Measurements from ENCODE around the gene ROPN1B.
"Not testable (repeated sequence)": the region's sequence is repeated elsewhere in the genome, so short reads cannot be mapped to it uniquely, and the experiment has no call there.

The ROPN1B gene

GRCh38 chr3:125936210-125936815 is 32.7 kb upstream of the ROPN1B start:
- TF ChIP-seq, protein P1, sequence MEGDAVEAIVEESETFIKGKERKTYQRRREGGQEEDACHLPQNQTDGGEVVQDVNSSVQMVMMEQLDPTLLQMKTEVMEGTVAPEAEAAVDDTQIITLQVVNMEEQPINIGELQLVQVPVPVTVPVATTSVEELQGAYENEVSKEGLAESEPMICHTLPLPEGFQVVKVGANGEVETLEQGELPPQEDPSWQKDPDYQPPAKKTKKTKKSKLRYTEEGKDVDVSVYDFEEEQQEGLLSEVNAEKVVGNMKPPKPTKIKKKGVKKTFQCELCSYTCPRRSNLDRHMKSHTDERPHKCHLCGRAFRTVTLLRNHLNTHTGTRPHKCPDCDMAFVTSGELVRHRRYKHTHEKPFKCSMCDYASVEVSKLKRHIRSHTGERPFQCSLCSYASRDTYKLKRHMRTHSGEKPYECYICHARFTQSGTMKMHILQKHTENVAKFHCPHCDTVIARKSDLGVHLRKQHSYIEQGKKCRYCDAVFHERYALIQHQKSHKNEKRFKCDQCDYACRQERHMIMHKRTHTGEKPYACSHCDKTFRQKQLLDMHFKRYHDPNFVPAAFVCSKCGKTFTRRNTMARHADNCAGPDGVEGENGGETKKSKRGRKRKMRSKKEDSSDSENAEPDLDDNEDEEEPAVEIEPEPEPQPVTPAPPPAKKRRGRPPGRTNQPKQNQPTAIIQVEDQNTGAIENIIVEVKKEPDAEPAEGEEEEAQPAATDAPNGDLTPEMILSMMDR (IDR thresholded peaks at IDR 0.05; ENCODE audit: low read depth, low read length): peak; percentile 31
- DNase-seq (ENCODE audit: low read depth, low spot score); in situ Hi-C loops (cut with HindIII; ENCODE audit: low sequenced_read_pairs); H3K4me3 ChIP-seq (ENCODE audit: low read depth, low read length): not testable (repeated sequence)

GRCh38 chr3:125936891-125937290 is 32.1 kb upstream of the ROPN1B start:
- DNase-seq (ENCODE audit: low read depth, low spot score); H3K4me3 ChIP-seq (ENCODE audit: low read depth, low read length); in situ Hi-C loops (cut with HindIII; ENCODE audit: low sequenced_read_pairs): not testable (repeated sequence)

GRCh38 chr3:125947806-125948205 is 21.2 kb upstream of the ROPN1B start:
- in situ Hi-C loops (cut with HindIII; ENCODE audit: low sequenced_read_pairs); DNase-seq (ENCODE audit: low read depth, low spot score); H3K4me3 ChIP-seq (ENCODE audit: low read depth, low read length): not testable (repeated sequence)

DNA sequence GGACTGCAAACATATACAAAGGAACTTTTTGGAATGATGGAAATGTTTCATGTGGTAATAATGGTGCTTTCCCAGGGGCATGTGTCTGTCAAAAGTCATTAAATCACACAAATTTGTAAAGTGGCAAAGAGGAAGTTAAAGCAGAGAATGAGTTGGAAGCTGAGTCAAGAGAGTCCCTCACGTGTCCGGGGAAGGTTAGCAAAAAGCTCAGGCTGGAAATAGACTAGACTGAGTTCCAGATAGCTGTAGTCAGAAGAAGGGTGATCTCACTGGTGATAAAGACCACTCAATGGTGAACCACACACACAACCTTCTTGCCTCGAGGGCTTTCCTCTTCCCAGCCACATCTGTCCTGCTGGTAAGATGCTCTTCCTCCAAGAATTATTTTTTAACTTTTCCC is 20.1 kb upstream of the ROPN1B start:
- DNase-seq (ENCODE audit: low read depth, low spot score); in situ Hi-C loops (cut with HindIII; ENCODE audit: low sequenced_read_pairs); H3K4me3 ChIP-seq (ENCODE audit: low read depth, low read length): not testable (repeated sequence)

- in situ Hi-C loops (cut with HindIII; ENCODE audit: low sequenced_read_pairs); H3K4me3 ChIP-seq (ENCODE audit: low read depth, low read length); DNase-seq (ENCODE audit: low read depth, low spot score): not testable (repeated sequence)
Observed at GRCh38 chr3:125951176-125951575, 17.8 kb upstream of the ROPN1B start.

- DNase-seq (ENCODE audit: low read depth, low spot score); in situ Hi-C loops (cut with HindIII; ENCODE audit: low sequenced_read_pairs); H3K4me3 ChIP-seq (ENCODE audit: low read depth, low read length): not testable (repeated sequence)
Observed at GRCh38 chr3:125957020-125957419, 12.0 kb upstream of the ROPN1B start.

DNA sequence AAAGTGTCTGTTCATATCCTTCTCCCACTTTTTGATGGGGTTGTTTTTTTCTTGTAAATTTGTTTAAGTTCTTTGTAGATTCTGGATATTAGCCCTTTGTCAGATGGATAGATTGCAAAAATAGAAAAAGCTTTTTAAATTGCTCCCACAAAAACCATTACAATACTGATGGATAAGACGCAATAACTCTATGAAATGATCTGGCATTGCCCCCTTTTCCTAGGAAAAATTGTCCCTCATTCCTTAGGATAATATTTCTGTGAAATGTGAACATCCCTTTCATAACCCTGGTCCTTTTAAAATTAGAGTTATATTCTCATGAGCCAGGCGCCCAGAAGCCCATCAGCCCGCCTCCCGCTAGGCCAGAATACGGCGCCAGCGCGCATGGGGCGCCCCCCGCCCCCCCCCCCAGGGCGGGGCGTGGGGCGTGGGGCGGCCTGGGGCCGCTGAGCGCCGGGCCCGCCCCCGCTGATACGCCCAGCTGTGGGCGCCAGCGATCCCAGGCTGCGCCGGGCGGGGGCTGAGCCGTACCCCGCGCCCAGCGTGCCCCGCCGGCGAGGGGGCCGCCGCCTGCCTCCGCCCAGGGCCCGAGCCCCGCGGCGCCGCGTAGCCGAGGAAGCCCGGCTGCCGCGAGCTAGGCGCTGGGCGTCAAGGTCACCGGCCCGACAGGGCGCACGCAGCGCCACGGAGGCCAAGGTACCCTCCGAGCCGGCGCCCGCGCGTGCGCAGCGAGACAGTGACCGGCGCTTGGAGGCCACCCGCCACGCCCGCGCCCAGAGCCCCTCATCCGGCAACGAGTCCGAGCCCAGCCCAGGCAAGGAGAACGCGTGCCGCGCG is 11.1 kb upstream of the ROPN1B start:
- H3K4me3 ChIP-seq (ENCODE audit: low read depth, low read length): no peak overlapping the region
- TF ChIP-seq, protein P1 (IDR thresholded peaks at IDR 0.05; ENCODE audit: low read depth, low read length): no peak
- DNase-seq (ENCODE audit: low read depth, low spot score): no peak
- in situ Hi-C loops (cut with HindIII; ENCODE audit: low sequenced_read_pairs): no loop called here

DNA sequence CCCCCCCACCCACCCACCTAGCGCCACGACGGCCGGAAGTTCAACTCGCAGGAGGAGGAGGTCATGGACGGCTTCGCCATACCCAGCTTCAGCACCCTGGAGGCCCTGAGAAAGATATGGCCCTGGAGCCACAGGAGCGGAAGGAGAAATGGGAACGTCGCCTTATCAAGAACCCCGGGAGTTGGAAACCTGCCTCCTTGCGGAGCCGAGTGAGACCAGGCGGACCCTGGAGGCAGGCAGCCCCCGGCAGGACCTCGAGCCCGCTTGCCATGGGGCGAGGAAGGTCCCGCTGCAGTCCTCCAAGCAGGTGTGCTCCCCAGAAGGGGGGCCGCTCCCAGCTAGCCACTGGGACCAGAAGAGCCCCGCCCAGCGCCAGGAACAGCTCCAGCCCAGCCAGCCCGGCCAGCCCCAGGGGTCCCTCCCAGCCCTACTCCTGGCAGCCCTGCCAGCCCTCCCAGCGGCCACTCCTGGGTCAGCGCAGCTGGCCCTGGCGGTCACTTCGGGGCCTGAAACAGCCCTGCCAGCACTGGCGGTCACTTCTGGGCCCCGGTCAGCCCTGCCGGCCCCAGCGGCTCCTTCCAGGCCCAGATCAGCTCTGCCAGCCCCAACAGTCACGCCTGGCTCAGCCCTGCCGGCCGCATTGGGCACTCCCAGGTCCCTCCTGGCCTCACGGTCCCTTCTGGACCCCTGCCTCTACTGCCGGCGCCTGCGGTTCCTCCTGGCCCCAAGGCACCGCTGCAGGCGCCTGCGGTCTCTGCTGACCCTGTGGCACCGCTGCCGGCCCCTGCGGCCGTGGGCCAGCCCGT is 10.3 kb upstream of the ROPN1B start:
- no peak overlapping the region for H3K4me3 ChIP-seq (ENCODE audit: low read depth, low read length)
- TF ChIP-seq, protein P1 (IDR thresholded peaks at IDR 0.05; ENCODE audit: low read depth, low read length): no peak
- in situ Hi-C loops (cut with HindIII; ENCODE audit: low sequenced_read_pairs): no loop called here
- no peak for DNase-seq (ENCODE audit: low read depth, low spot score)
